ENCODE results near the gene NEFH.
"Not testable (repeated sequence)": the region's sequence is repeated elsewhere in the genome, so short reads cannot be mapped to it uniquely, and the experiment has no call there.

The NEFH gene, protein sequence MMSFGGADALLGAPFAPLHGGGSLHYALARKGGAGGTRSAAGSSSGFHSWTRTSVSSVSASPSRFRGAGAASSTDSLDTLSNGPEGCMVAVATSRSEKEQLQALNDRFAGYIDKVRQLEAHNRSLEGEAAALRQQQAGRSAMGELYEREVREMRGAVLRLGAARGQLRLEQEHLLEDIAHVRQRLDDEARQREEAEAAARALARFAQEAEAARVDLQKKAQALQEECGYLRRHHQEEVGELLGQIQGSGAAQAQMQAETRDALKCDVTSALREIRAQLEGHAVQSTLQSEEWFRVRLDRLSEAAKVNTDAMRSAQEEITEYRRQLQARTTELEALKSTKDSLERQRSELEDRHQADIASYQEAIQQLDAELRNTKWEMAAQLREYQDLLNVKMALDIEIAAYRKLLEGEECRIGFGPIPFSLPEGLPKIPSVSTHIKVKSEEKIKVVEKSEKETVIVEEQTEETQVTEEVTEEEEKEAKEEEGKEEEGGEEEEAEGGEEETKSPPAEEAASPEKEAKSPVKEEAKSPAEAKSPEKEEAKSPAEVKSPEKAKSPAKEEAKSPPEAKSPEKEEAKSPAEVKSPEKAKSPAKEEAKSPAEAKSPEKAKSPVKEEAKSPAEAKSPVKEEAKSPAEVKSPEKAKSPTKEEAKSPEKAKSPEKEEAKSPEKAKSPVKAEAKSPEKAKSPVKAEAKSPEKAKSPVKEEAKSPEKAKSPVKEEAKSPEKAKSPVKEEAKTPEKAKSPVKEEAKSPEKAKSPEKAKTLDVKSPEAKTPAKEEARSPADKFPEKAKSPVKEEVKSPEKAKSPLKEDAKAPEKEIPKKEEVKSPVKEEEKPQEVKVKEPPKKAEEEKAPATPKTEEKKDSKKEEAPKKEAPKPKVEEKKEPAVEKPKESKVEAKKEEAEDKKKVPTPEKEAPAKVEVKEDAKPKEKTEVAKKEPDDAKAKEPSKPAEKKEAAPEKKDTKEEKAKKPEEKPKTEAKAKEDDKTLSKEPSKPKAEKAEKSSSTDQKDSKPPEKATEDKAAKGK

DNA sequence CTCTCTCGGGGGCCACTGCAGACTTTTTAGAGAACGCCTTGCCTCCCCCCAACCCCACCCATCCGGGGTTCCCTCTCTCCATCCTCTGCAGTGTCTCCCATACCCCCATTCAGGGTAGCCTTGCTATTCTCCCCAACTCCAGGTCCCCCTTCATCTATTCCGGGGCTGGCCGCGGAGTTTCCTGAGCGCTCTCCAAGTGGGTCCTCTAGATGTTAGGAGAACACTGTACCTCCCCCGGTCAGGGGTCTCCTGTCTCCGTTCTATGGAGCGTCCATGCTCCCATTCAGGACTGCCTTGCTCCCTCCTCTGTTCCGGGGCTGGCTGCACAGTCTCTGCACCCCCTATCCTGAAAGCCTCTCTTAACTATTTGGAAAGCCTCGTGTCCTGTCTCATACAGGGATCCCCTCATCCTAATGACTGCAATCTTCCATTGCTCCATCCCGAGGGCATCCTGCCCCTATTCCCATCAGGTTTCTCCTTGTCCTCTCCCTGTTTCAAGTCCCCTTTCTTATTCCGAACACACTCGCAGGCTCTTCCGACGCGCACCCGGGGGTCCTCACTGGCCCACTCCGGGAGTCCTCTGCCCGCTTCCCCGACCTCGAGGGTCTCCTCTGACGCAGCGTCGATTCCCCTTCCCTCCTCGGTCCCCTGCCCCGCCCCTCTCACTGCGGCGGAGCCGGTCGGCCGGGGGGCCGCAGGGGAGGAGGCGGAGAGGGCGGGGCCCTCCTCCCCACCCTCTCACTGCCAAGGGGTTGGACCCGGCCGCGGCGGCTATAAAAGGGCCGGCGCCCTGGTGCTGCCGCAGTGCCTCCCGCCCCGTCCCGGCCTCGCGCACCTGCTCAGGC, at the start of gene NEFH:
Gene NEFH, plus strand, starts transcription at position 802 of the 845 bp plus-strand sequence. CDS start 45 bp downstream, outside the sequence.
- DNase-seq: no peak

DNA sequence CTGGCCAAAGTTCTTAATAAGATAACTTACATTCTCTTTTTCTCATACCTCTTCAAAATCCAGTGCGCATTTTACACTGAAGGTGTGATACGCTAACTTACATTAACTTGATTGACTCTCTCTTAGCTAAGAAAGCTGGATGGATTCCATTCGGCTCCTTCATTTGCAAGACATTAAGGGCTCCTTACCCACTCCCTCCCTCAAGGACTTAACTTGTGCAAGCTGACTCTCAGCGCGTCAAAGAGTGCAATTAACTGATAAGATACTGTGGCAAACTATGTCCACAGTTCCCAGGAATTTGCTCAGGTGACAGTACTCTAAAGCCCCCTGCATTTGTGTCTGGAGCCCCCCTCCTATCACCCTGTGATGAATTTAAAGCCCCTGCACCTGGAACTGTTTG, 48.0 kb upstream of the NEFH start:
- peak; percentile 49 for DNase-seq

DNA sequence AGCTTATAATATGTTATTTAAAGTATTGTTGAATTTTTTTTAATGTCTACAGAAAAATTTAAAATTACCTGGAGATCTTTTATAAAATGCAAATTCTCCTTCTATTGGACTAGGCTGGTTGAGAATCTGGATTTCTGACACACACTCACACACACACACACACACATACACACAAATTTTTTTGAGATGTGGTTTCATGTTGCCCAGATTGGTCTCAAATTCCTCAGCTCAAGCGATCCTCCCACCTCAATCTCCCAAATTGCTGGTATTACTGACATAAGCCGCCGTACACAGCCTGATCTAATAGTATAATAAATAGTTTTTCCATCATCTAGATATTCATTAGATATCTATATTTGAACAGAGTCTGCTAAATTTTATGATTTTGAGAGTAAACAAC, 46.2 kb upstream of the NEFH start:
- DNase-seq: no peak

DNA sequence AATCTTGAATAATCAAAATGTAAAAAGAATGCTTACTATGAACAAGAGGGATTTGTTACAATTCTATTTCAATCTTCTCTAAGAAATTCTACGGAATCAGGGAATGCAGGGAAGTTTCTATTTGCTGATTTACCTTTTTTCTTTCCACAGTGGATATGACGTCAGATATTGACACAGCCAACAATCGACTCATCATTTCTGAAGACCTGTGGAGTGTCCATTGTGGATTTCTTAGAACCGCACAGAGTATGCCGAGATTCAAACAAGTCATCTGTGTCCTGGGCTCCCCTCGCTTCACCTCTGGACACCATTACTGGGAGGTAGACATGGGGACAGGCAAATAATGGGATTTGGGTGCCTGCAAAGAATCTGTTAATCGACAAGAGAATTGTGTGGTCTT, 45.7 kb upstream of the NEFH start:
- no peak for DNase-seq

DNA sequence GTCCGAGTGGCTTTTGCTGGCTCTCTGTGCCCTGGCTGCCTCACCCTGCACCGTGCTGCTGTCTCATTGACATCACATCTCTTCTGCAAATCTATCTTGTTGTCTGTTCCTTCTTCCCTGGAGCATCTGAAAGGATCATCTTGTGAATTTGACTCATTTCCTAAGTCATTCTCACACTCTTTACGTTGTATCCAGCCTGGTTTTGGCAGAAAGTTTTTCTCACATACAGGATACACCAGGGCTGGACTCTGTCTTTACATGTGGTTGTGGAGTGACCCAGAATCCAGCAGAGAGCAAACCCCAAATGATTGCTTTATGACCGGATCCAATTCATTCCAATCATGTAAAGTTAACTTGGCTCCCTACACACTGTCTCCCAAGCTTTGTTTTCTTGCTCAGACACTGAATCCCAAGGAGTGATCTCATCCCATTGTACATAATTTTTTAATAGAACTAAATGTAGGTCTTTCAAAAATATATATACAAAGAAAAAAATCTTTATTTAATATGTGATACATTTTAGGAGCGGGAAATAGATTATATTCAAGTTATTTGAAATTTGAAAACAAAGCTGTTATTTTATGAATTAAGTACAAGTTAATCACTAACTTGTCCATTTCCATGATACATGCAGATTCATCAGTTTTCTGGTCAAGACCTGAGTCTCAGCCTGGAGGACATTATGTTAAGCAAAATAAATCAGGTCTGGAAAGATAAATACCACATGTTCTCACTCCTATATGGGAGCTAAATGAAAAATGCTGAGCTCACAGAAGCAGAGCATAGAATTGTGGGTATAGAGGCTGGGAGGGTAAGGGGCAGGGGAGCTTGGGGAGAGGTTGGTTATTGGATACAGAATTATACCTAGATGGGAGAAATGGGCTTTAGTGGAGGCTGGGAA, 44.5 kb upstream of the NEFH start:
- DNase-seq: no peak

DNA sequence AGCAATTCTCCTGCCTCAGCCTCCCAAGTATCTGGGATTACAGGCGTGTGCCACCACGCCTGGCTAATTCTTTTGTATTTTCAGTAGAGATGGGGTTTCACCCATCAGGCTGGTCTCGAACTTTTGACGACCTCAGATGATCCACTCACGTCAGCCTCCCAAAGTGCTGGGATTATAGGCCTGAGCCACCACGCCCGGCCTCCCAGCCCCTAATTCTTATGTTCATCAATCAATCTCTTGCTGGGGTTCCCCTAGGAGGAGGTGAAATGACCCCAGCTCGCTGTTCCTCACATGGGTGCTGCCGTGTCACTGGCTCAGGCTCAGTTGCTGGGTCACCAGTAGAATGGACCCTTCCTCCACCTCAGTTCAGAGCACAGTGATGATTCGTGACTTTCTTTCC, 41.7 kb upstream of the NEFH start, which contains the start of gene RFPL1:
Gene RFPL1, plus strand, starts transcription at position 301 of the 400 bp plus-strand sequence.
- not testable (repeated sequence) for DNase-seq

DNA sequence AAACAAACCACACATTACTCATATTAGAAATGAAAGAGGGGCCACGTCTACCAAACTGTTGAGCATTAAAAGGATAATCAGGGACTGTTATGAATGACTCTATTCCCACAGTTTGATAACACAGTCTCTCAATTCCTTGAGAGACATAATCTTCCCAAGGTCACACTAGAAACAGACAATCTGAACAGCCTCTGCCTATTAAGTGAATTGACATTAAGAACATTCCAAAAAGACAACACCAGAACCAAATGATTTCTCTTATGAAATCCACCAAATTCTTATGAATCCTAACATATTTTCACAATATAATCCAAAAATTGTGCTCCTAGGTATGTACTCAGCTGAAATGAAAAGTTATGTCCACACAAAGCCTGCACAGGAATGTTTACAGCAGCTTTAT, 37.0 kb upstream of the NEFH start:
- no peak for DNase-seq

DNA sequence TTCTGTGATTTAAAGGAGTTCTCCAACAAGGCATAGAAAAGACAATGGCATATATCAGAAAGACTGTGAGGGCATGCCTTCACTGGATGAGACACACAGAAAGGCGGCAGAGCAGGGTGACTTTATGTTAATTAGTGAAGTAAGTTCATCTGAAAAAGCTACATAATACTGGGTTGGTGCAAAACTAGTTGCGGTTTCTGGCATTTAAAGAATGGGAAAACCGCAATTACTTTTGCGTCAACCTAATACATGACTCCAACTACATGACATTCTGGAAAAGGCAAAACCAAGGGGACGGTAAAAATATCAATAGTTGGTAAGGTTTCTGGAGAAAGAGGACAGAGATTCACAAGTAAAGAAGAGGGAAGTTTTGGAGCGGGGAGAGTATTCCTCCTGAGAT, 36.6 kb upstream of the NEFH start:
- no peak for DNase-seq

DNA sequence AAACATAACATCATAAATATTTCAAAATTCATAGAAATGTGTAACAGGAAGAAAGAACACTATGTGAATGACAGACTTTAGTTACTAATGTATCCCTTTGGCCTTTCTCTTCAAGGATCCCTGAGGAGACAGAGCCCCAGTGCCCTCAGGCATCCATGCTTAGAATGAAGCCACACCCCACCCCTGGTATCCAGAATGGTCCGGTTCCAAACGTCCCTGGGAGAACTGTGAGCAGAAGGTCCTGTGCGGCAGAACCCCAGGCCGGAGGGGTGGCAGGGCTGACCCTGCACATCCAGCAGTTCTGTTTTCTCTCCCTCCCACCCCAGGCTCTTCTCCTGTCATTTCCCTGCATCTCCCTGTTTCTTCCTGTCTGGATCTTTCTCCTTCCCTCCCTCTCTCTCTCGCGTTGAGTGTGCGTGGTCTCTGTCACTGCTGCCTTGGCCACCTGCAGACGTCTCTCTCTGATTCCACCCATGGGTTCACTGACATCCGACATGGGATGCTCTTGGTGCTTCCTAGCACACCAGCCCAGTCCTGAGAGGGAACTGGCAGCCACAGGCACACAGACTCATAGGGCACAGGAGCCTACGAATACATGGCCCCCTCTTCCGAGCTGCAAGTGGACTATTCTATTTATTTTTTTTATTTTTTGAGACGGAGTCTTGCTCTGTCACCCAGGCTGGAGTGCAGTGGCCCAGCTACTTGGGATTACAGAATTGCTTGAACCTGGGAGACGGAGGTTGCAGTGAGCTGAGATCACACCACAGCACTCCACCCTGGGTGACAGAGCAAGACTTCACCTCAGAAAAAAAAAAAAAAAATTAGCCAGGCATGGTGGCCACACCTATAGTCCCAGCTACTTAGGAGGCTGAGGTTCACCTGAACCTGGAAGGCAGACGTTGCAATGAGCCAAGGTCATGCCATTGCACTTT, 35.9 kb upstream of the NEFH start:
- no peak for DNase-seq

DNA sequence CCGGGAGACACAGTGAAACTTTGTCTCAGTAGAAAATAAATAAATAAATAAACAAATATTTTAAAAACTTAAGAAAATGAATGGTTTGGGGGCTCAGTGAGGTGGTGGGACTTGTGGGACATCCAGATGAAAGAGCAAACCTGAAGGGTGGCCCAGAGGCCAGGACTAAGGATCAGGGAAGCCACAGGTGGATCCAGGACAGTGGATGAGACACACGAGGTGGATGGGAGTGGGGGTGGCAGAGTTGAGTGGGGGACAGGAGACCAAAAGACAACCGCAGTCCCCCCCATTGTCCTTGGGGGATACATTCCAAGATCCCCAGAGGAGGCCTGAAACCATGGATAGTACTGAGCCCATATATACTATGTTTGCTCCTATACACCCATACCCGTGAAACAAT, 34.5 kb upstream of the NEFH start:
- no peak for DNase-seq

DNA sequence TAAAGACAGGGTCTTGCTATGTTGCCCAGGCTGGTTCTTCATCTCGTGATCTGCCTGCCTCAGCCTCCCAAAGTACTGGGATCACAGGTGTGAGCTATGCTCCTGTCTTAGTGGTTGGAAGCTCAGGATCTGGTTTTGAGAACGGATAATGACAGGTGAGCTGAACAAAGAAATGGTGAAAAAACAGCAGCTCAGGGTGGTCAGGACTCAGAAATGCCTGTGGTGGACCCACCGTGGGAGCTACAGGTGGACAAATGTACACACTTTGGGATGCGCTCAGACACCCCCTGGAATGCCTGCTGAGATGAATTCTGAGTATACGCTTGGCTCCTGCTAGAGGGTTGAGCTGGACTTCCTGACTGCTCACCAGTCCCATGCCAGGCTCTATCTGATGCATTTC, 32.1 kb upstream of the NEFH start:
- DNase-seq: no peak

DNA sequence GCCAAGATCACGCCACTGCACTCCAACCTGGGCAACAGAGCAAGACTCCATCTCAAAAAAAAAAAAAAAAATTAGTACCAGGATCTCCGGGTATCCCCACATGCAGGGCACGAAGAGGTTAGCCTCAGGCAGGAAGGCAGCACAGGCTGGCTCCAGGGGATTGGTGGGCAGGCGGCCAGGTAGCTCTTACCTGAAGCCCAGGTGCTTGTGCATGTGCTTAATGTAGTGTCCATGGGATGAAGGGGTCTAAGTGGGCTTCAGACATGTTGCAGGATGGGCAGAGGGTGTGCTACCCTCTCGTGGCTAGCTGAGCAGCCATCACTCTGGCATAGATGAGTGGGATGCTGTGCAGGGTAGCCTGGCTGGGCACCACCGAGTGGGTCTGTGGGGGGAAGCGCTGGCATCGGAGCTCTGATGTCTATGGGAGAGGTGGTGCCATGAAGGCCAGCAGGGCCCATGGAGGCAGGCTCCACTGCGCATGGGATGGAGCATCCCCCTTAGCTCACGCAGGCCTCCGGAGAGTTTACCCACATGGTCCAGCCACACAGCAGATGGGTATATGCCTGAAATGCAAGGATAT, 30.6 kb upstream of the NEFH start:
- no peak for DNase-seq

DNA sequence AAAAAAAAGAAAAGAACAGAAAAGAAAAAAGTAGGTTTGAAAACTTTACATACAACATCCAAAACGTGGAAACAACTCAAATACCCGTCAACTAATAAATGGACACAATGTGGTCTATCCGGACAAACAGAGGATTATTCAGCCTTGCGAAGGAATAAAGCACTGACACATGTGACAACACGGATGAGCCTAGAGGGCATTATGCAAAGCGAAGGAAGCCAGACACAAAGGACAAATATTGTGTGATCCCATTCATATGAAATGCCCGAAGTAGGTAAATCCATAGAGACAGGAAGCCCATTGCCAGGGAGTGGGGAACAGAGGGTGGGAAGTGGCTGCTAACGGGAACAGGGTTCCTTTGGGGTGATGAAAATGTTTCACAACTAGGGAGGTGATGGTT, 29.8 kb upstream of the NEFH start:
- no peak for DNase-seq

DNA sequence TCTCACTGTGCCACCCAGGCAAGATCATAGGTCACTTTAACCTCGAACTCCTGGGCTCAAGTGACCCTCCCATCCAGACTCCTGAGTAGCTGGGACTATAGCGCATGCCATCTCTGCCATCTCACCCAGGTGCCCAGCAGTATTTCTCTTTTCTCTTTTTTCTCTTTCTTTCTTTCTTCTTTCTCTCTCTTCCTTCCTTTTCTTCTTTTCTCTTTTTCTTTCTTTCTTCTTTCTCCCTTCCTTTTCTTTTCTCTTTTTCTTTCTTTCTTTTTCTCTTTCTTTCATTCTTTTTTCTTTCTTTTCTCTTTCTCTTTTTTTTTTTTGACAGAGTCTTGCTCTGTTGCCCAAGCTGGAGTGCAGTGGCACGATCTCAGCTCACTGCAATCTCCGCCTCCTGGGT, 28.2 kb upstream of the NEFH start:
- DNase-seq: no peak

DNA sequence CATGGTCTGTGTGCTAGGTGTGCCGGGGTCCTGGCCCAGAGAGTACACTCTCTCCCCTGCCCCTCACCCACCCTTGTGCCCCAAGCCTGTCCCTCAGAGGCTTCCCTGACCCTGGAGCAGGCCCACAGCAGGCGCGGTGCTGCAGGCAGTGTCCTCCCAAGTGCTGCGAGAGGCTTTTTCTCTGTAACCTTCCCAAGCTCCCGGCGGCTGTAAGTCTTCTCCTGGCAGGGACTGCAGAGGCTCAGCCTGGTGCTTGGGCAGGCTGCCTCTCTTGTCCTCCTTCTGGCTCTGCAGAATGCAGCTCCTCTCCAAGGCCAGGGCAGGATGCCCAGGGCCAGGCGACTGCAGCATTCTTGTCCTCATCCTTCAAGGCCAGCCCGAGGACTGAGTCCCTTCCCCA, 25.7 kb upstream of the NEFH start:
- no peak for DNase-seq

DNA sequence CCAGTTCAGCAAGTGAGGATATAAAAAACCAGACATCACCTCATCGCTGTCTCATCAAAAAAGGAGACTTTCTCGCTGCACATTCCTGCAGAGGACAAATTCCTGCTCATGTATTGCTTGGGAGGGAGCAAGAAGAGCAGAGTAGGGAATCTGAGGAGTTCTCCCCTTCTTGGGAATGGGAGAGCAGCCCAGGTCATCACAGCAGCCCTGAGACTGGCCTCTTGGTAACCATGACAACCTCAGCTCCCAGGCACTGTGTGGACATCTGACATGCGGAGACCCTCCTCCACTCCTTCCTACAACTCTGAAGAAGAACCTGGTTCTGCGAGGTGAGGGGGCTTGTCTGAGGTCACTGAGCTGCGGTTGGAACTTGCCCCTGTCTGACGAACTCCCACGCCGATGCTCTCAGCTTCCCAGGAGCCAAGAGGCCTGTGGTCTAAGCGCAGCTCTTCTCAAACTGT, 23.8 kb upstream of the NEFH start:
- DNase-seq: peak; percentile 69

DNA sequence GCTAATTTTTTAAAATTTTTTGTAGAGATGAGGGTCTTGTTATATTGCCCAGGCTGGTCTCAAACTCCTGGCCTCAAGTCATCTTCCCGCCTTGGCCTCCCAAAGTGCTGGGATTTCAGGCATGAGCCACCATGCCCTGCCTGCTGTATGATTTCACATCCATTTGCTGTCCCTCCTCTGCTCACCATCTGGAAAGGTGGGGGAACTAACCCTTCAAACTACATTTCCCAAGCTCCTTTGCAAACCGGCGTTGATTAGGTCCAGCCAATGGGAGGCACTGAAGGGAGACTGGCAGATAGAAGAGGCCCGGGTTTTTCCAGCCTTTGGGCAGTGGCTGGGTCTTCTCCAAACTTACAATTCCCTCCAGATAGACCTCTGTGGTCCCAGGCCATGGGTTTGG, 22.3 kb upstream of the NEFH start:
- peak; percentile 75 for DNase-seq

DNA sequence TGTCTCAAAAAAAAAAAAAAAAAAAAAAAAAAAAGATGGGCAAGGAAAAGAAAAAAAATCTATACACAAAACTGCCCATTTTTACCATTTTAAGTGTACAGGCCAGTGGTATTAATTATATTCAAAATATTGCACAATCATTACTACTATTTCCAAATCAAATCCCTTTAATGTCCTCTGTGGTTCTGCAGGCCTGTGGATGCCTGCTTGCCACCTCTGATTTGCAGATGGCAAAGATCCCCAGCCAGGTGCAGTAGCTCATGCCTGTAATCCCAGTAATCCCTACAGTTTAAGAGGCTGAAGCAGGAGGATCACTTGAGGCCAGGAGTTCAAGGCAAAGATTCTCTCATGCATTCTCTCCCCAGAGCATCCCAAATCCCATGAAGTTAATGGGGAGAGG, 21.5 kb upstream of the NEFH start:
- no peak for DNase-seq

DNA sequence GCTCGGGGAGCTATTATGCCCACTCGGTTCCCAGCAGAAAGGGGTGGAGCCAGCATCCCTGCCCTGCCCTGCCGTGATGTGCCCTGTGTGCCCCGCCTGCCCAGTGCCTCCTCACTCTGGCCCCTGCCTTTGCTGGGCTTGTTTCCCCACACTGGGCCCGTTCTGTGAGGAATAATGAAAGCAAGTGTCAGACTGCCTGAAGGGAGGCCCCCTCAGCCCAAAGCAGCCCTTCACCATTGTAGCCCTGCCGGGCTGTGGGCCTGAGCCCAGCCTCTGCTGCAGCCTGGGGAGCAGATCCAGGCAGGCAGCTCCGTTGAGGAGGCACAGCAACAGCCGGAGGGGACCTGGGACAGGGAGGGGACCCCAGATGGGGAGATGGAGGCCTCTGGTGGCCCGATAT, 20.2 kb upstream of the NEFH start:
- no peak for DNase-seq

DNA sequence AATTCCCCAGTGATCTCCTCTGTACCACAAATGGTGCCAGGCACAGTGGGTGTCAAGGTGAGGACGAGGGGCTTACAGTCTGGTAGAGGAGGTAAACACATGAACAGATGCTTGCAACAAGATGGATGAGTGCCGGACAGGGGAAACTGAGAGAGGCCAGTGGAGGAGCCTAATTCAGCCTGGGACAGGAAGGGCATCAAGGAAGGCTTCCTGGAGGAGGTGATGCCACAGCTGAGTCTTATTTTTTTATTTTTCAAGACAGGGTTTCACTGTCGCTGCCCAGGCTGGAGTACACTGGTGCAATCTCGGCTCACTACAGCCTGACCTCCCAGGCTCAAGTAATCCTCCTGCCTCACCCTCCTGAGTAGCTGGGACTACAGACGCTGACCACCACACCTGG, 18.8 kb upstream of the NEFH start:
- DNase-seq: no peak

Data from islet precursor cell (in vitro differentiated cells).